Left renal pelvis (tissue), 4 donors: Measurements from ENCODE around the gene C16orf78. TPM values are rescaled to one million over a fixed set of nuclear protein-coding genes. Genes with fewer than 3 reads are reported as not detected.

Experiments used
- DNase-seq, 4 donors: peaks; one replicate each; pipeline ENCODE4 v3.0.0-alpha.2; 2013; ENCODE audit warnings: low read depth in 4 of 4, low spot score in 3 of 4
- polyA plus RNA-seq, 4 donors: library from polyadenylated mRNA; unstranded; fragments of 120-200 nt; gene quantifications; one replicate each; pipeline ENCODE4 v1.2.1, GENCODE V29; 2013; ENCODE audit not compliant: insufficient read length in 4 of 4

C16orf78 gene
- polyA plus RNA-seq, 4 donors = 0.18 TPM; not detected in 3

DNA sequence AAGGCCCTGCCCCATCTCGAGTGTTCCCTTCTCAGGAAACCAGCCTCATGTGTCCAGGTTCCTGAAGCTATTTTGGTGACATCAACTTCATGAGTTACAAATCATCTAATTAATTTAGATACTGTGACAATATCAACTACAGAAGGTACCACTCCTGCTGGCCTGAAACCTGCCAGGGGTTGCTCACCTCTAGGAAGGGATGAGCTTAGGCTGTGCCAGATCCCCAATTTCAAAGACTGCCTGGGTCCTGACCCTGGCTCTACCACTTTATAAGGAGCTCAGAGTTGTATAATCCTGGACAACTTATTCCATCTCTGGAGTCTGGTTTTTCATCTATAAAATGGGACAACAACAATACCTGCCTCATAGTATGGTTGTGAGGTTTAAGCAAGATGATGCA, 5.2 kb downstream of the C16orf78 start:
- no peak for DNase-seq

DNA sequence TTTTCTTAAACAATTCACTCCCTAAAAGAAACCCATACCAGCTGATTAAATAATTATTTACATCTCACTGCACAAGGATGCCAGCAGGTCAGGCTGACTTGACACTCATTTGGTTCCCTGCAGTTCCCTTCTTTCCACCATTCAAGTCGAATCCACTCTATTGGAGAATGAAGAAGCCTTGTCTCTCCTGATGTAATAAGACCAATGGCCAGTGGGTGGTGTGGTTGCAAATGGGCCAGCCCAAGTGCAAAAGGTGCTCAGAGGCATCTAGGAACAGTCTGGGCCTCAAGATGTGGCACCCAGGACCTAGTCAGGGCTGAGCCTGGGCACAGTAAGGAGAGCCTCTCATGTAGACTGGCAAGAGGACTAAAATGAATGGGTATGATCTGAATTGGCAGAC, 9.3 kb downstream of the C16orf78 start:
- no peak for DNase-seq

DNA sequence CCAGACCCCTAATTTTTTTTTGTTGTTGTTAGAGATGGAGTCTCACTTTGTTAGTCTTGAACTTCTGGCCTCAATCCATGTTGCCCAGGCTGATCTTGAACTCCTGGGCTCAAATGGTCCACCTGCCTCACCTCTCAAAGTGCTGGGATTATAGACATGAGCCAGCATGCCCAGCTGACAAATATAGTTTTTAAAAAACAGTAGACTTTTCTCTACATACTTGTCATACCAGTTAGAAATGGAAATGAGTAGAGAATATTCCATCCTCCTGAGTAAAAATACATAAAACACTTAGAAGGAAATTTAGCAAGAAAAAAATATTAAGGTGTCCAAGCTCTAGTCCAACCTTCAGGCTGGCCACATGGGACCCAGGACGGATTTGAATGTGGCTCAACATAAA, 21.4 kb downstream of the C16orf78 start:
- no peak for DNase-seq

DNA sequence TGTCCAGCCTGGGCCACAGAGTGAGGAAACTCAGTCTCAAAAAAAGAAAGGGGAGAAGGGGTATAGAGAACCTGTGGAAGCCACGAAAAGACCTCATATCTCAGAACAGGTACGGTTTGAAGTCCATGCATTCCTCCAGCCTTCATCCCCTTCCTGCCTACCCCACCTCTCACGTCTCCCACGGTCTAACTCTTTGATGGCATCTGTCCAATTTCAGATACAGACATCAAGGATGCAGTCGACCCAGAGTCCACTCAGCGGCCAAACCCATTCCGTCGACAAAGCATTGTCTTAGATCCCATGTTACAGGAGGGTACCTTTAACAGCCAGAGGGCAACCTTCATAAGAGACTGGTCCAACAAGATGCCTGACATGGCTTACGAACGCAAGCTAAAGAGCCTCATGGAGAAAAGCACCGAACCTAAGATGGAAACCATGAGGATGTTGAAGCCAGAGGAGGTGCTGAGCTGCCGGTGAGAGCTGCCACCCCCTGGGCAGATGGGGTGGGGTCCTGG, 22.7 kb downstream of the C16orf78 start:
- no peak for DNase-seq

DNA sequence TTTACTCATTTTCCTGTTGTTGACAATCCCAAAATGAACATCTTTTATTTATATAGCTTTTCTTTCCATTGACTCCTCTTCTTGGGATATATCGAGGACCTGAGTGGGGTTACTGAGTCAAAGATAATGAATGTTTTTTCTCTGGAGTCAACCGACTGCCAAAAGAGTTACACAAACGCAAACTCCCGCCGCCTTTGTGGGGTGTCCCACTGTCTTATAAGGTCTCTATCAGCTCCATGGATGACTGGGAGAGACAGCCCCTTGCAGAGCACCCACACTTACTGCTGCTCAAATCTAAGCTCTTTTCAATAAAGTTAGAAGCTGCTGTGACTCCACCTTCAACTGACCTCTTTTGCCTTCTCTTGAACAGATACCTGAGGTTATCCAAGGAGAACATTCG, 25.2 kb downstream of the C16orf78 start:
- no peak for DNase-seq

DNA sequence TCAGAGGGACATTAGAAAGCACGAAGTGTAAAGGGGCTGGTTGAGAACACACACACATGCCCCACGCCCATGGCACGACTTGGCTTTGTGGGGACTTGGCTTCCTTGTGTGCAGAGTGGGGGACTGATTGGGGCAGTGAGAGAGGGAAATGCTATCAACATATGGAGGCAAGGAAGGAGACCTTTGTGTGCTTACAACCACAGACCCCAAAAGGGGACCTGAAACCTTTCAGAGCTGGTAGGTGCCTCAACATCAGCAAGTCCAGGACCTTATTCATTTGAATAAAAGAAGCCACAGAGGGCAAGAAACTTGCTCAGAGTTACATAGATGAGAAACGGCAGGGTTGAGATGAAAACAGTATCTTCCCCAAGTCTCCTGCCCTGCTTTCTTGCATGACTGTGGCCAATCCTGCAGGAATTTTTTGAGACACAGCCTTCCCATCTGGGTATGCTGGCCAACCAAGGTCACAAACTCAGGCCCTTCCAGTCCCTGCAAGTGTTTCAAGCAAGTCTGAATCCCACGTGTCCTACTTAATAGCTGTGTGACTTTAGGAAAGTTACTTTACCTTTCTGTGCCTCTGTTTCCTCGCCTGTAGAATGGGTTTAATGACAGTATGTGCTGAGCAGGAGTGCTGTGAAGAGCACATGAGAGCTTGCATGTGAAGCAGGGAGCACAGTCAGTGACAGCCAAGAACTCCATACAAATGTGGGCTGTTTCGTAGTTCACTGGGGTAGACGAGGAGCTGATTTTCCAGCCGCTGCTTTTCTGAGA, 26.2 kb downstream of the C16orf78 start:
- no peak for DNase-seq

DNA sequence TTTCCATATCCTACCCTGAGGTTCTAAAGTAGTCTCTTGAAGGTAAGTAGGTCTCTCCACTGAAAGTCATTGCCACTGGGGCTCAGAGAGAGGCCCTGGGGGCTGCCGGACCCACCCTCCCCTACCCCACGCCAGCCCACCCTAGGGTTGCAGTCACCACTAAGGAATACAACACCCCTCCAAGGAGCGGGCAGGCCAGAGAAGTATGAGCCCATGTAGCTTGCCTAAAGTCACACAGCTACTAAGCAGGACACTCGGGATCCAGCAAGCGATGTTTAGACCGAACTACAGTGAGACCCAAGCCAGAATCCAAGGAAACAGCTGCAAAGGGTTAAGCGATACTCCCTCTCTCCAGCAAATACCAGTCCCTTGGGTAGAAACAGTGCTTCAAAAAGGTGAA, 27.0 kb downstream of the C16orf78 start:
- DNase-seq = no peak

DNA sequence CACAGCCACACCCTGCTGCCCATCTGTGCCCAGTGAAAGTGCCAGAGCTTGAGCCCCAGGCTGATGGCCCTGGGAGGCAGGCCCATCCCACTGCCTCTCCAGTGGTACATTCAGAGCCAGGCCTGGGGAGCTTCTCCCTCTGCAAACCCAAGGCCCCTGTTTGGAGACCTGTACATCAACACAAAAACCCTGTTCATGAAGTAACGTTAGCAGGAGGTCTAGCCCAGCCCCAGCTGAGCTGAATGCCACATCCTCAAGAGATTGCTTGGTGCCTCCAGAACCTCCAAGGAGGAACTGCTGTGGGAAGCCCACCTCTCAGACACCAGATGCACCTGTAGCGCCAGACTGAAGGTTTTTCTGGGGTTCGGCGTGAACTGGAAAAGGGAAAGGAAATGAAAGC, 31.5 kb downstream of the C16orf78 start:
- no peak for DNase-seq

DNA sequence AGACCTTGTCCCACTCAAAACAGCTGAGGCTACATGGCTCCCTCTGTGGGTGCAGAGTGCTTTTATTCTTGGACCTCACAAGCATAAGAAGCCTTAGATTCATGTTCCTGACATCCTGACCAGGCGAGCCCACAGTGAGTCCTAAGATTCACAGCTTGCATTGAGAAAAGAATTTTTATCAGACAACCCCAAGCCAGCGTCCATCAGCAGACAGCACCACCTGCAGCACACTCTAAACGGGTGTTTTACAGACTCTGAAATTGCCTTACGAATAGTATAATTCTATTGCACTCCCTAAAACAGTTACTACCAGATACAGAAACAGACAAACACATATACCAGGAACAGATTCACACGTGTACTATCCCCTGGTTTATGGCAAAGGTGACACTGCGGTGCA, 31.9 kb downstream of the C16orf78 start:
- no peak for DNase-seq

DNA sequence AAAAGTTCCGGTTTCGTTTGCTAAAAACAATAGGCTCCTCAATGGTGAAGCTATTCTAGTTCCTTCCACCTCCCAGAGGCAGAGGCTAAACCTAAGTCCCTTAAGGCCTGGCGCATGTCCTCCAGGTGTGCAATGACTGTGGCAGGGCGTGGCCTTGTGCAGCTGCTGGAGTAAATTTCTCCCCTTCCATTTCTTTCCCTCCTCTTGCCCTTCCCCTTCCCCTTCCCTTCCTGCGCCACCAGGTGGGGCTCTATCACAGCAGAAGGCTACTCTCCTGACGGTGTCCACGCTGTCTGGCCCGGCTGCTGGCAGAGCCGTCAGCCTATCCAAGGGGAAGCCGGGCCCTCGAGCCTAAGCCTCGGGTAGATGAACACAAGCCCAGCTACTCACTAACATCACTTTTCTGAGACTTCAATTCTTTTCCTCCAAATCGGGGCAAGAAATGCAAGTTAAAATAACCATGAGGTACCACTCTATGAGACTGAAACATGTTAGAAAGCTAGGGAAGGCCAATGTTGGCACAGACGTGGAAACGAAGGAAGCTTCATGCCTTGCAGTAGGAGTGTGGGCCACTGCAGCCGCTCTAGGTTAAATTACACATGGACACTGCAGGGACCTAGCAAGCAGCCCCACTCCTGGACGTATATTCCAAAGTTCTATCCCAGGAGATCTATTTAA, 34.4 kb downstream of the C16orf78 start:
- DNase-seq = peak; percentile 67 to 83 (median 78)

DNA sequence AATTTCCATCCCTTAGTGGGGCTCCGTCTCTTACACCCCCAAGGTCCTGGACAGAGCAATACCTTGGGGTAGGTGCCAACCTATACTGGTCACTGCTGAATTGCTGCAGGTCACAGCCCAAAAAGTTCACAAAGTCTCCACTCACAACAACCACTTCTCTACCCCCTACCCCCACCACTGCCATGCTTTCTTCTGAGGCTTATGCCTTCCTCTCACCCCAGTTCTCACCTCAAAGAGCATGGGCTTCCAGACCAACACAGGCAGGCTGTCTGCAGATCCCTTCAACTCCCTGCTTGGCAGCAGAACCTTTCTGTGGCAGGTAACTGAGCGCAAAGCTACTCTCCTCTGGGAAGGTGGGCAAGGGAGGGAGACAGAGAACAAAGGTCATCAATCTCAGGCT, 35.5 kb downstream of the C16orf78 start:
- DNase-seq = no peak

DNA sequence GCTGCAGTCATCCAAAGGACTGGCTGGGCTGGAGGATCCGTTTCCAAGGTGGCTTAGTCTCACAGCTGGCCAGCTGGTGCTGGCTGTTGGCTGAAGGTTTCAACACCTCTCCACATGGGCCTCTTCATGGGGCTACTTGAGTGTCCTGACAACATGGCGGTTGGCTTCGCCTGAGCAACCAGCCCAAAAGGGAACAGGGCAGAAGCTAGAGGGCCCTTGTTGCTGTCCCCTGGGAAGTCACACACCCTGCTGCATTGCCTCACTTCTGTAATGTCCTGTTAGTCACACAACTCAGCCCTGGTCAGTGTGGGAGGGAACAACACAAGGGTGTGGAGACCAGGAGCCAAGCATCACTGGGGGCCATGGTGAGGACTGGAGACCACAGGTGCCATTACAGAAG, 36.6 kb downstream of the C16orf78 start:
- DNase-seq = no peak

DNA sequence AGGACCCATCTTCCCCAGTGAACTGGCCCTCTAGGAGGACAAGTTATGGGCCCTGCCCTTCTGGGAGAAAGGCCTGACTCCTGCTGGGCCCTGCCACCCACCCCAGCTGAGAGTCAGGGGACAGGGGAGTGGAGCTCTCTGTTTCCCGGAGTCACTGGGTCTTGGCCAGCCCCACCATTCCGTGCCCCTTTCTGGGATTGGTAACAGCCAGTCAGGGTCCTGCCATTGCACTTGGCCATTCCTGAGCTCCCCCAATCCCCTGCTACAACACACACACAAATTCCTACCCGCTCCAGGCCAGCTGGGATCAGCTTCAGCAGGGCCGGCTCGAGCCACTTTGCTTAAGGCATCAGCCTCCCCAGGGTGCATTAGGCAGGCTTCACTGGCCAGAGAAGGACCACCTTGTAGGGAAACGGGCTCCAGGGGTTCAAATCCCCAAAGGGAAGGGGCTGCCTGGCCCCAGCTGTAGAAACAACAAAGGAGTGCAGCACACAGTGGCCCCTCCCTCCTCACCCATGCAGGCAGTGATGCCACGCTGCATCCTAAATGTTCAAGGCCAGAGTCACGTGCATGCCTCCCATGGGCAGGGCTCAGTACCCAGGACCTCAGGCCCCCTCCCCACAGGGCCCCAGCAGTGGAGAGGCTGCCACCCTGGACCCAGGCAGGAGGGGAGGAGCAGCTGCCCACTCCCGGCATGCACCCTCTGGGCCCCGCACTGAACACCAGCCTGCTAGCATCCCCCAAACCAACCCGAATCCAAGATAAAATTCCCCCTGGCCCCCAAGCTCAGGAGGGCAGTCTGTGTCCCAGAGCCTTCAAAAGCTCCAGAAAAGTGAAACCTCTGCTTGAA, 37.7 kb downstream of the C16orf78 start:
- DNase-seq = no peak

DNA sequence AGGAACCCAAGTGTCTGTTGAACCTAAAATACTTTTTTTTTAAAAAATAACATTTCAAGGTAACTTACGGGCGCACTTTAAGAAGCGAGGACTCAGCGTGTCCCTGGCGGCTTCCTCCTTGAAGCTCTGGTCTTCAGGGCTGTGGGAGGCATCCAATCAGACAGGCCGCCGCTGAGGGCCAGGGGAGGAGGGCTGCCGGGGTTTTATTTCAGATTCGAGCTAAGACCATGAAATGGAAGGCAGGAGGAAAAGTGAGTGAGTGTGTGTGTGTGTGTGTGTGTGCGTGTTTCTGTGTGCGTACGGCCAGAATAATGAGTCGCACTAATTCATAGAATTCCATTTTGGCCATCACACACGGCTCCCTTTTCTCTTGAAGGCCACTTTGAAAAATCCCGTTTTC, 41.1 kb downstream of the C16orf78 start:
- DNase-seq = peak in 1 of 4 donors; percentile 35

DNA sequence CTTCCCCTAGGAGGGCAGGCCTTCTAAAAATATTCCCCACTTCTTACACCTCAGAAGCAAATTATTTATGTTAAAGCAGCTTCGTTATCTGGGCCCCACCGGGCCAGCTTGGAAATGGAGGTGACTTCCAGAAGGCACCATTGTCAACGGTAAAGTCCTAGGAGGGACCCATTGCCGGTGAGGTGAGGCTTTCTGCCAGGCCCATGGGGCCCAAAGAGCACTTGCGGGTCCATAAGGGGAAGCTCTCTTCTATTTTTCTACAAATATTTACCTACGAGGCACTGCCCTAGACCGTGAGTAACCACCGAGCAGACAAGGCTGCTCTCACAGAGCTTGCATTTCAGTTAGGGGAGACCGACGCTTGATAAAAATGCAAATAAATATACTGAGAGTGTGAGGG, 41.5 kb downstream of the C16orf78 start:
- no peak for DNase-seq

DNA sequence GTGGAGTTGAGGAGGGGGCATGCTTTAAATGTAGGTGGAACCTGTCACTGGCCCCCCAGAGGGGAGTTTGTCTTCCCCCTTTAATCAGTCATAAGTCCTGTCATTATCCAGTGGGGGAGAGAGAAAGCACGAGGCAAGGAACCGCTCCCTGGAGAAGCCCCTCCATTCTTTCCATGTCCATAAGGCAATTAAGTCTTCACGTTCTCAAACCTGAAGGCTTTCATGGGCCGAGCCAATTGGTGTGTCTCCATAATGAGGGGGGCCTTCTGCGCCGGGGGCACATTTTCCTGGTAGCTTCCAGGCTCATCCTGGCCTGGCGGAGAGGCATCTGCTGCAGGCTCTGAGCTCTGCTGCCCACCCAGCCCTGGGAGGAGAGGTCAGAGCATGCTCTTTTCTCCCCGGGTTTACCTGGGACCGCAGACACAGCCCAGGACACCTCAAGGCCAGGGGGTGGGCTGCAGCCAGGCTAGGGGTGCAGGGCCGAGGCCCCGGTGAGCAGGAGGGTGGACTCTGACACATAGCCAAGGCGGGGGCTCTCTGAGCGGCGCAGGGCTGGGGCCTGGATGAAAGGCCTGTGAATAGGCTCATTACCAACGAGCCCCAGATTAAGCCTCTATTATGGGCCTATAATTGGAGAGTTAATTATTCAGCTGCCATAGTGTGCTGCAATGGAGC, 42.5 kb downstream of the C16orf78 start:
- DNase-seq = no peak

DNA sequence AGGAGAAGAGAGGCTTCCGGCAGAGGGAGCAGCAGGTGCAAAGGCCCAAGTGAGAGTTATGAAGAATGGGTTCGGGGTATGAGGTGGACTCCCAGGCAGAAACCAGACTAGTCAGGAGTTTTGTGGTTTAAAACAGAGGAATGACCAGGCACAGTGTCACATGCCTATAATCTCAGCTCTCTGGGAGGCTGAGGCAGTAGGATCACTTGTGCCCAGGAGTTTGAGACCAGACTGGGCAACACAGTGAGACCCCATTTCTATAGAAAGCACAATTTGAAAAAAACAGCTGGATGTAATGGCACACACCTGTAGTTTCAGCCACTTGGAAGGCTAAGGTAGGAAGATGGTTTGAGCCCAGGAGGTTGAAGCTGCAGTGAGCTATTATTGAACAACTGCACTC, 43.8 kb downstream of the C16orf78 start:
- DNase-seq = no peak

DNA sequence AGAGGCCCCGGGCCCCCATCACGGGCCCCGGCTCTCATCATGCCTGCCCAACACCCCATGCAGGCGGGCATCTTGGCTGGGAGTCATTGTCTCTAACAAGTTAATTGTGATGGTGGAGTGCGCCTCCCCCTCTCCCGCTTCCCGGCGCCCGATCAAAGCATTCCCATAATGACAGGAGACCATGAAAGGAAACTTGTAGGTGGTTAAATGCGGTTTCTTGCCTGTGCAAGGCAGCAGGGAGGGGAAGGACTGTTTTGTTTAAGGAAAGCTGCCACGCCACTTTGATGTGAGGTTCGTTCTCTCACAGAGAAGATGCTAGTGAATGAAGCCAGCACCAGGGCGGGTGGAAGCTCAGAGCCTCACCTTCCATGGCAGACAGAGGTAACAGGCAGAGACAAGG, 45.4 kb downstream of the C16orf78 start:
- no peak for DNase-seq

DNA sequence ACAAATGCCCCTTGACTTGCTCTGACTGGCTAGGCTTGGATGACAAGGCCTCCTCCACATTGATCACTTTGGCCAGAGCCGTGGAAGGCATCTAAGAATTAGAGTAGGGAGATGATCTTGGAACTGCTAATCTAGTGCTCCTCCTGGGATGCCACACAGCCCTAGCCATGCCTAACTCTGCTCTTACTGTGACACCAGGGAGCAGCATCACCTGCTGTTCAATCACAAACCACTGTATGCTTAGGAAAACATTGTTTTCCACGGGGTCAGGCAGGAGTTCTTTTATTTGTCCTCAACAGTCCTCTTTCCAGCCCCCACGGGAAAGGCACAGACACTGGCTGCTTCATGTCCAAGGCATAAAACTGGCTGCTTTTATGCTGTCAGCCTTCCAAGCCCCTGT, 46.3 kb downstream of the C16orf78 start:
- DNase-seq = no peak

DNA sequence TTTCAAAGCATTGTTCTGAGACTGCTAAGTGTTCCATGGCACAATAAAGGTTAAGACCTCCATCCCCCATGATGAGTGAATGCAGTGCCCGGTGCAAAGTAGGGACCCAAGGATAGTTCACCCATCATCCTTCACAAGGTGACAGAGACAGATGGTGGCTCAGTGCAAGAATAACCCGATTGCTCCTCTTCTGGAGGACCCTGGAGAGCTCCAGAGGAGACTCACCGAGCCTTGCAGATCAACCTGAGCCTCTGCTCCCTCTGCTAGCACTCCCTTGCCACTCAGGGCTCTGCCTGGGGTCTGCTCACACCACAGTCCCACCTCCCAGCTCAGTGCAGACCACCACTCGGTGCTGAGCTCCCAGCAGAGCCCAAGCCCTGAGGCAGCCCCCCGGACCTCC, 49.3 kb downstream of the C16orf78 start:
- no peak for DNase-seq

DNA sequence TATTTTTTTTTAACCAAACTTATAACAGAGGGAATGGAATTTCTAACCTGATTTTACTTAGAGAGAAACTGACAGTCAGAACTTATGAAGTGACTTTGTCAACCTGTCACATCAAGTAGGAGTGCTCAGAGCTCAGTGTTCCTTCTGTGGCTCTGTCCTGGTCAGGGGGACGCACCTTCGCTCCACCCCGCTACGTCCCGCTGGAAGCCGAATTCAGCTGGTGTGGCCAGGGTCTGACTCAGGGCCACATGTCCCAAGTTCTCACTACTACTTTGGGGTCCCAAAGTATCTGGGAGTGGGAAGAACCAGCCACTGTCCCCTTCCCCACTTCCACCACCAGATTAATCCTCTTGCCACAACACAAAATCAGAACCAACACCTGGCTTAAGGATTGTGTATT, 51.4 kb downstream of the C16orf78 start:
- DNase-seq = no peak
